HepG2 (cell line): ENCODE measurements around the gene CDC42EP4. TPM values are rescaled to one million over a fixed set of nuclear protein-coding genes. Genes with fewer than 3 reads are reported as not detected.

Experiments used
- ATAC-seq: fragments of 200-7000 bp; cut with Tn5 transposase; 3 replicates; pipeline ENCODE4 v1.9.1; 2020; ENCODE audit warnings: mild to moderate bottlenecking, moderate library complexity
- BruUV-seq: library from RNA; stranded (reverse); fragments of 400-500 nt; replicated peaks from 2 replicates; lab custom pipeline; 2021; lab: Mats Ljungman, UMichigan
- CTCF ChIA-PET: fragments of 300-600 bp; formaldehyde crosslinking; extraction: SDS; loops from one replicate; lab custom pipeline; 2021; ENCODE audit warnings: low total read pairs, inconsistent platforms, low intra/inter-chr PET ratio; lab: Yijun Ruan, JAX
- POLR2A ChIA-PET: fragments of 350-600 bp; sonication (Branson Sonifier 250); formaldehyde crosslinking; loops from one replicate; lab custom pipeline; 2020; ENCODE audit warnings: antibody characterized with exemption, inconsistent platforms; lab: Yijun Ruan, JAX
- DNase-seq: peaks from one replicate; pipeline ENCODE4 v3.0.0-alpha.2; 2015; ENCODE audit warnings: low spot score
- FAIRE-seq: peaks from 3 replicates; lab custom pipeline; 2011; peaks lifted over from hg19 to GRCh38; lab: Jason Lieb, UNC
- H2AFZ ChIP-seq: one replicate; pipeline ENCODE4 v1.6.1; 2011; ENCODE audit warnings: low read length, inconsistent platforms
- H3K27ac ChIP-seq: fragments of 300-600 bp; 3 replicates; pipeline ENCODE4 v1.8.0; 2011; ENCODE audit warnings: mixed run types, mild to moderate bottlenecking, mixed read lengths, low read length, inconsistent platforms; ENCODE audit not compliant: insufficient read depth; ENCODE audit errors: extremely low read length
- H3K27me3 ChIP-seq, 2 experiments: fragments of 200-600 bp in 1 of 2; 2 replicates in 1 of 2; 3 replicates in 1 of 2; pipeline versions ENCODE4 v1.6.0 to v1.8.0; 2011; ENCODE audit warnings: low read length in 2 of 2, mild to moderate bottlenecking in 2 of 2, moderate library complexity in 2 of 2, inconsistent platforms in 1 of 2; ENCODE audit not compliant: insufficient read depth in 2 of 2, control insufficient read depth in 1 of 2
- H3K36me3 ChIP-seq, 2 experiments: fragments of 200-600 bp in 1 of 2; replicated peaks in 1 of 2; 2 replicates in 1 of 2; 3 replicates in 1 of 2; pipeline versions ENCODE4 v1.5.1 to v1.8.0; 2011; ENCODE audit warnings: low read length in 2 of 2, inconsistent platforms in 1 of 2; ENCODE audit not compliant: insufficient read depth in 2 of 2, control insufficient read depth in 1 of 2
- H3K4me1 ChIP-seq: 2 replicates; pipeline ENCODE4 v1.5.1; 2012; ENCODE audit warnings: low read length, inconsistent platforms; ENCODE audit not compliant: insufficient read depth
- H3K4me2 ChIP-seq: 2 replicates; pipeline ENCODE4 v1.6.0; 2011; ENCODE audit warnings: low read depth, low read length, inconsistent platforms
- H3K4me3 ChIP-seq, 3 experiments: fragments of 200-600 bp in 1 of 3; sonication (generic), shearing (Covaris generic) in 1 of 3; replicated peaks in 1 of 3; 2 replicates each; pipeline ENCODE4 v1.5.1; 2011 to 2016; ENCODE audit warnings: low read length in 3 of 3, inconsistent platforms in 2 of 3, low read depth in 2 of 3, mild to moderate bottlenecking in 2 of 3, control low read depth in 1 of 3, mixed read lengths in 1 of 3; ENCODE audit not compliant: insufficient read depth in 1 of 3
- H3K79me2 ChIP-seq: one replicate; pipeline ENCODE4 v1.6.1; 2011; ENCODE audit warnings: low read length, inconsistent platforms; ENCODE audit not compliant: insufficient read depth
- H3K9ac ChIP-seq: 2 replicates; pipeline ENCODE4 v1.6.0; 2011; ENCODE audit warnings: mild to moderate bottlenecking, low read depth, low read length, inconsistent platforms; ENCODE audit not compliant: insufficient read depth
- H3K9me3 ChIP-seq: 2 replicates; pipeline ENCODE4 v1.5.1; 2012; ENCODE audit warnings: mild to moderate bottlenecking, low read length
- H4K20me1 ChIP-seq: 2 replicates; pipeline ENCODE4 v1.6.0; 2011; ENCODE audit warnings: inconsistent platforms, mild to moderate bottlenecking, low read length, moderate library complexity; ENCODE audit not compliant: insufficient read depth
- BRD4 ChIP-seq: sonication (generic); formaldehyde crosslinking; IDR thresholded peaks from 2 replicates; pipeline ENCODE4 v1.4.0; 2020; ENCODE audit warnings: missing genetic modification reagents
- FOXK2 ChIP-seq: fragments of 450-650 bp; IDR thresholded peaks from 2 replicates; pipeline ENCODE4 v1.6.1; 2016
- HNRNPLL ChIP-seq: fragments of 200-400 bp; formaldehyde crosslinking; IDR thresholded peaks from 2 replicates; pipeline ENCODE4 v1.6.1; 2017; ENCODE audit warnings: mild to moderate bottlenecking, low read depth, low read length; ENCODE audit not compliant: poor library complexity, severe bottlenecking
- HOXA5 ChIP-seq: sonication (generic); formaldehyde crosslinking; IDR thresholded peaks from 2 replicates; pipeline ENCODE4 v1.4.0; 2020; ENCODE audit warnings: missing genetic modification reagents
- NCOR1 ChIP-seq: fragments of 200-600 bp; sonication (generic); IDR thresholded peaks from 2 replicates; pipeline ENCODE4 v1.7.0; 2017; ENCODE audit warnings: antibody characterized with exemption, low read length, borderline replicate concordance
- NKX3-1 ChIP-seq: sonication (generic); formaldehyde crosslinking; IDR thresholded peaks from 2 replicates; pipeline ENCODE4 v1.5.0; 2020; ENCODE audit warnings: missing genetic modification reagents
- RARG ChIP-seq: sonication (generic); formaldehyde crosslinking; IDR thresholded peaks from 2 replicates; pipeline ENCODE4 v1.4.0; 2020; ENCODE audit warnings: low read depth, mild to moderate bottlenecking, missing genetic modification reagents
- SRSF9 ChIP-seq: fragments of 200-400 bp; formaldehyde crosslinking; IDR thresholded peaks from 2 replicates; pipeline ENCODE4 v1.6.1; 2018; ENCODE audit warnings: borderline replicate concordance, mild to moderate bottlenecking, low read depth, low read length; ENCODE audit not compliant: insufficient read depth, poor library complexity, severe bottlenecking
- ZNF224 ChIP-seq: sonication (generic); formaldehyde crosslinking; IDR thresholded peaks from 2 replicates; pipeline ENCODE4 v1.5.0; 2020; ENCODE audit warnings: mild to moderate bottlenecking, missing genetic modification reagents
- ZNF230 ChIP-seq: sonication (generic); formaldehyde crosslinking; IDR thresholded peaks from 2 replicates; pipeline ENCODE4 v1.4.0; 2020; ENCODE audit warnings: mild to moderate bottlenecking, missing genetic modification reagents
- ZNF460 ChIP-seq: sonication (generic); formaldehyde crosslinking; IDR thresholded peaks from 2 replicates; pipeline ENCODE4 v1.5.1; 2020; ENCODE audit warnings: missing genetic modification reagents, mild to moderate bottlenecking, borderline replicate concordance
- ZNF501 ChIP-seq: sonication (generic); formaldehyde crosslinking; IDR thresholded peaks from 2 replicates; pipeline ENCODE4 v1.5.1; 2020; ENCODE audit warnings: mild to moderate bottlenecking, moderate library complexity, missing genetic modification reagents
- ZNF552 ChIP-seq: sonication (generic); formaldehyde crosslinking; IDR thresholded peaks from 2 replicates; pipeline ENCODE4 v1.9.0; 2022; ENCODE audit warnings: missing genetic modification reagents, mild to moderate bottlenecking, borderline replicate concordance
- ZNF644 ChIP-seq: IDR thresholded peaks from 2 replicates; pipeline ENCODE4 v1.6.1; 2016; ENCODE audit warnings: low read depth
- ZNF687 ChIP-seq: sonication (generic); formaldehyde crosslinking; IDR thresholded peaks from 2 replicates; pipeline ENCODE4 v1.5.1; 2020; ENCODE audit warnings: mild to moderate bottlenecking, missing genetic modification reagents, moderate library complexity
- WGBS: methylation state at CpG from one replicate; pipeline ENCODE4 v1.1.6; 2017; ENCODE audit warnings: low lambda C conversion rate; 5-methylcytosine and 5-hydroxymethylcytosine counted together
- in situ Hi-C: cut with HindIII; loops from 2 replicates; pipeline ENCODE4 v1.10.0; 2017; ENCODE audit warnings: low pct_unique_long_range_greater_than_20kb; ENCODE audit not compliant: extremely low pct_ligation_motif_present
- intact Hi-C: fragments of 100-400 bp; cut with micrococcal nuclease; formaldehyde crosslinking; loops from one replicate; pipeline ENCODE4 v1.10.0; 2022; ENCODE audit not compliant: unreplicated experiment
- polyA plus RNA-seq, 8 experiments: library from polyadenylated mRNA; depleted of rRNA in 3 of 8; stranded (reverse) in 7 of 8; unstranded in 1 of 8; fragments of >200 nt; fragmentation: Illumina TruSeq in 4 of 8; extraction: Trizol in 4 of 8; gene quantifications; 2 replicates each; pipeline versions ENCODE4 v1.2.1 to v1.2.3, GENCODE V29; 2011 to 2016; ENCODE audit warnings: low read depth in 4 of 8, missing spikeins in 1 of 8, mixed read lengths in 1 of 8; ENCODE audit not compliant: insufficient read depth in 1 of 8
- total RNA-seq, 5 experiments: library from RNA; depleted of rRNA; stranded (reverse); fragments of >200 nt; fragmentation: Illumina TruSeq; extraction: Trizol; gene quantifications; 2 replicates each; pipeline ENCODE4 v1.2.3, GENCODE V29; 2016; ENCODE audit warnings: low read depth in 1 of 5

Gene CDC42EP4
- total and polyA plus RNA-seq, 2 of the 13 experiments (the other 11 are each of a cell fraction or from before 2014, with no cell fraction given): 19.0 to 54.0 TPM

DNA sequence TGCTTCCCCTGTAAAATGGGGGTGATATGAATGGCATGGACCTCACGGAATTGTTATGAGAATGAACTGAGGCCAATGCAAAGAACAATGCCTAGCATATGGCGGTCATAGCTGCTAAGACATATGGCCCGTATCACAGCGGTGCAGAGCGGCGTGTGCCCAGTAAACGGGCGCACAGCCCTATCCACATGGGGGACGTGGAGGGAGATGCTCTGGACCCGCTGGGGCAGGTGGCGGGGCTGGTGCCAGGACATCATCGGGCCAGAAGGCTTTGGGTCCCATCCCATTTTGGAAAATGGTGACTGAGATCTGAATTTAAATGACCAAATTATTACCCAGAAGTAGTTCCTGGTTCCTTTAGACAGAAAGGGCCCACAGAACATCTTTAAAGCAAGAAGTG, 31.6 kb downstream of the CDC42EP4 start:
- Histone ChIP-seq H3K27ac (no peak overlapping the region), H3K4me3 (no peak overlapping the region), H3K79me2 (no peaks in the 10 kb centered on the region), H4K20me1 (no peaks in the 10 kb centered on the region), H3K9ac (no peak overlapping the region), H3K9me3 (no peaks in the 10 kb centered on the region), H3K4me1 (peaks cover 38% of the 10 kb centered on the region), H3K27me3 (no peaks in the 10 kb centered on the region), H3K36me3 (peaks cover 7 to 17% of the 10 kb centered on the region in 2 experiments; a peak in 4 of 5 replicates), H2AFZ (no peak overlapping the region), H3K4me2 (no peak overlapping the region)
- POLR2A ChIA-PET: interaction anchor here (1.1 to 1.4 kb wide), 2 partner anchors 9 to 18 kb away, joined by 3 to 4 read pairs; no protein-coding TSS in a partner anchor
- CTCF ChIA-PET: no interaction called here
- no peak for ATAC-seq
- intact Hi-C loops (no loop called here), in situ Hi-C loops (loop anchor here (25.0 kb wide), 1 partner anchor 1157 kb away; the partner anchor contains the start of gene GPRC5C)
- no TSS peak for BruUV-seq
- 0 out of 2 replicates have a peak, but pooled peaks have one; percentile 10 for TF ChIP-seq ZNF687
- TF ChIP-seq FOXK2: no peak
- TF ChIP-seq RARG: no peak
- no peak for TF ChIP-seq NCOR1
- TF ChIP-seq HNRNPLL: peak; percentile 8
- no peak for TF ChIP-seq ZNF644 (CRISPR knock-in tag)
- TF ChIP-seq ZNF460 (CRISPR knock-in tag): no peak
- TF ChIP-seq HOXA5: no peak
- TF ChIP-seq ZNF552 (CRISPR knock-in tag): no peak
- TF ChIP-seq NKX3-1 (CRISPR knock-in tag): no peak
- no peak for TF ChIP-seq ZNF224 (CRISPR knock-in tag)
- TF ChIP-seq ZNF501: no peak
- TF ChIP-seq SRSF9: no peak
- TF ChIP-seq BRD4 (CRISPR knock-in tag): no peak
- no peak for TF ChIP-seq ZNF230 (CRISPR knock-in tag)
- no peak for DNase-seq
- WGBS: 98% methylated on average over 12 of the region's 12 CpGs
- no peak for FAIRE-seq
